Activated naive CD4-positive, alpha-beta T cell treated with anti-CD3 and anti-CD28 coated beads, Interleukin-2, amount 50 U/mL, for 24 hours (primary cell): ENCODE data around the gene SETSIP.
"Not testable (repeated sequence)": the region's sequence is repeated elsewhere in the genome, so short reads cannot be mapped to it uniquely, and the experiment has no call there.

Source experiments
- H3K27ac Mint-ChIP-seq: one replicate; pipeline ENCODE4 v1.8.0; 2021; ENCODE audit warnings: mild to moderate bottlenecking, mixed read lengths
- H3K27me3 Mint-ChIP-seq: one replicate; pipeline ENCODE4 v1.8.0; 2021; ENCODE audit warnings: mixed read lengths
- H3K36me3 Mint-ChIP-seq: one replicate; pipeline ENCODE4 v1.8.0; 2021; ENCODE audit warnings: mixed read lengths
- H3K4me1 Mint-ChIP-seq: one replicate; pipeline ENCODE4 v1.8.0; 2021; ENCODE audit warnings: mixed read lengths
- H3K4me3 Mint-ChIP-seq: one replicate; pipeline ENCODE4 v1.8.0; 2021; ENCODE audit warnings: mild to moderate bottlenecking, mixed read lengths
- H3K9me3 Mint-ChIP-seq: one replicate; pipeline ENCODE4 v1.8.0; 2021; ENCODE audit warnings: mixed read lengths

SETSIP gene

GRCh38 chr1:92029241-92029922, 45.8 kb downstream of the SETSIP start:
- Mint-ChIP-seq H3K4me3 (peak overlapping the region; percentile 87), H3K4me1 (peaks cover 19% of the 10 kb centered on the region), H3K27ac (no peak overlapping the region), H3K9me3 (no peaks in the 10 kb centered on the region), H3K36me3 (peaks cover 2% of the 10 kb centered on the region), H3K27me3 (peaks cover 19% of the 10 kb centered on the region)

- peaks cover 23% of the 10 kb centered on the region for H3K27me3 Mint-ChIP-seq
- no peak overlapping the region for H3K4me3 Mint-ChIP-seq
- H3K4me1 Mint-ChIP-seq: peaks cover 19% of the 10 kb centered on the region
- H3K27ac Mint-ChIP-seq: no peak overlapping the region
- H3K9me3 Mint-ChIP-seq: no peaks in the 10 kb centered on the region
- H3K36me3 Mint-ChIP-seq: peaks cover 5% of the 10 kb centered on the region
Measured at GRCh38 chr1:92026806-92027205, 48.4 kb downstream of the SETSIP start.

- not testable (repeated sequence) for H3K9me3 Mint-ChIP-seq, H3K4me3 Mint-ChIP-seq, H3K36me3 Mint-ChIP-seq, H3K27ac Mint-ChIP-seq
- peaks cover 21% of the 10 kb centered on the region for H3K27me3 Mint-ChIP-seq
- peaks cover 12% of the 10 kb centered on the region for H3K4me1 Mint-ChIP-seq
Measured at GRCh38 chr1:92026042-92026441, 49.2 kb downstream of the SETSIP start.
